ENCODE data around the gene CNGB1.

- TF ChIP-seq CTCF (conservative IDR thresholded peaks at IDR 0.05; ENCODE audit: low read length), result no peak
- no peak for TF ChIP-seq EZH2phosphoT487 (IDR thresholded peaks at IDR 0.05; ENCODE audit: borderline replicate concordance)
Observed at GRCh38 chr16:57920215-57920879, 50.6 kb downstream of the CNGB1 start.

Measured in Loucy (cell line).